CD4-positive, alpha-beta T cell treated with Interleukin-6 for 4 hours (primary cell): ENCODE results near the gene GLRX3.
"Not testable (repeated sequence)": the region's sequence is repeated elsewhere in the genome, so short reads cannot be mapped to it uniquely, and the experiment has no call there.

ENCODE experiments used
- DNase-seq: peaks from one replicate; pipeline ENCODE4 v3.0.0-alpha.2; 2020; ENCODE audit warnings: mixed read lengths

GLRX3 gene

DNA sequence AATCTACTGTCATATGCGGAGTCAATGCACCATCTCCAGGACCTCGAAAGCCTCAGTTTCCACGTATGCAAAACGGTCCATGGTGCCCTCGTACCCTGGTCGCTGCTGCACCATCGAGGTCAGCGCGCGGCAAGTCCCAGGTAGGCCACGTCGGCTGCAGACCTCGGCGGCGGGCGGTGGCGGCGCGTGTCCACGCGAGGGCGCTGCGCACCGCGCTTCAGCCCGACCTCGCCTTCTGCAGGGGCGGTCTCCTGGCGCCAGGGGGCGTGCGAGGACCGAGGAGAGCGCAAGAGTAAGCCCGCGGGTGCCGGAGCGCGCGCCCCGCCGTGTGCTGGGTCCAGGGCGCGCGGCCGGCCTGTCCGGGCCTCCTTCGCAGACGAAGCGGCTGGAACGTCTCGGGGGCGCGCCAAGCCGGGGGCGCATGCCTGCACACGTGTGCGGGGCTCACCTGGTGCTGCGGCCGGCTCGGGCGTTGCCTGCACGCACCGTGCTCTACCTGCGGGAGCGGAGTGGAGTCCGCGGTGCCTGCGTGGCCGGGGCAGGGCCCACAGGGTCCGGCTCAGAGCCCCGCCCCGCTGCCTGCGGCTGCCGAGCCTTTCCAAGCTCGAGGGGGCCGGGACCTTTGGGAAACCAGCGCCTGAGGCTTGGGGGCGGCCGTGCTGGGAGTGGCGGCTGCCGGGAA lies 54.0 kb downstream of the GLRX3 start:
- DNase-seq: peak; percentile 91

DNA sequence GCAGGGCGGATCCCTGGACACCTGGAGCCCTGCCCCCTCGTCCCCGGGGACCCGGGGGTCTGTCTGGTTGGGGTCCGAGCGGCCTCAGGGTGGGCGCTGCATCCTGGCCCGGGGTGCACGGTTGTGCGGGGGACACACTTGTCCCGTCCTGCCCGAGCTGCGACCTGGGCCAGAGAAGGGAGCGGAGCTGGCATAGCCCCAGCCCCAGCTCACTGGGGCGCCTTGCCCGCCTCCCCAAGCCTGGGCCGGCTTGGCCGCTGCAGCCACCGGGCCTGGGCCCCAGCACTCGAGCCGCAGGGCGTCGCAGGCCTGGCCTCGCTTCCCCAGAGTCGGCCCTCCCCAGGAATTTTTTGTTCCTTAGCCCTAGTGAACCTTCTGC lies 54.5 kb downstream of the GLRX3 start:
- no peak for DNase-seq

DNA sequence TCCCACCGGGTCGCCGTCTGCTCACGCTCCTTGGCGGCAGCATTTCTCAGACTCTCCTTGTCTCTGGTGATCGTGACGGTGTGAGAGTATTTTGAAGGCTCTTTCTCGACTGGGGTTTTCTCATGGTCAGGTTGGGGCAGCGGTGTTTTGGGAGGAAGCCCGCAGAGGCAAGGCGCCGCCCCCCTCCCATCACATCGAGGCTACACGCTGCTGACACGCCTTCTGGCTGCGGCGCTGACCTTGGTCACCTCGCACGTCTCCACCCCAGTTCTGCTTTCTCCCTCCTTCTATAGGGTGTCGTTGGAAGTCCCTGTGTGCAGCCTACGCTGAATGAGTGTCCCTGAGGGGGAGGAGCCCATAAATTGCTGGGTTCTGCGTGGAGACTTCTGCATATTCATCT lies 55.2 kb downstream of the GLRX3 start:
- no peak for DNase-seq

GRCh38 chr10:130192276-130192848 lies 56.2 kb downstream of the GLRX3 start:
- no peak for DNase-seq

DNA sequence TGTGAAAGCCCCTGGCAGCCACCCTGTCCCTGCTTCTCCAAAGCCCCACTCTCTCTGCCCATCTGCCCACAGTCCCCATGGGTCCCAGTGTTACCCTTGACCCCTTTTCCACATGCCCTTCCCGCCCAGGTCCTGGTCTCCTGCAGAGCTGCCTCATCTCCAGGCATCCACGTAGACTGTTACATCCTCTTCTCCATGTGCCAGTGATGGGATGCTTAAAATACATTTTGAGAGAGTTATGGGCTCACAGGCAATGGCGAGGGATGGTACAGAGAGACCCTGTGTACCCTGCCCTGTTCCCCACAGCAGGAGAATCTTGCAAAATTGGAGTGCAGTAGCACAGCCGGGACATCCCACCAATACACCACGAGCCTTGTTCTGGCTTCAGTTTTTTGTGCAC lies 56.8 kb downstream of the GLRX3 start:
- no peak for DNase-seq

GRCh38 chr10:130193493-130194193 lies 57.5 kb downstream of the GLRX3 start:
- DNase-seq: no peak

- DNase-seq: no peak
Measured at GRCh38 chr10:130194194-130194990, 58.2 kb downstream of the GLRX3 start.

- no peak for DNase-seq
Measured at GRCh38 chr10:130194991-130195645, 58.9 kb downstream of the GLRX3 start.

DNA sequence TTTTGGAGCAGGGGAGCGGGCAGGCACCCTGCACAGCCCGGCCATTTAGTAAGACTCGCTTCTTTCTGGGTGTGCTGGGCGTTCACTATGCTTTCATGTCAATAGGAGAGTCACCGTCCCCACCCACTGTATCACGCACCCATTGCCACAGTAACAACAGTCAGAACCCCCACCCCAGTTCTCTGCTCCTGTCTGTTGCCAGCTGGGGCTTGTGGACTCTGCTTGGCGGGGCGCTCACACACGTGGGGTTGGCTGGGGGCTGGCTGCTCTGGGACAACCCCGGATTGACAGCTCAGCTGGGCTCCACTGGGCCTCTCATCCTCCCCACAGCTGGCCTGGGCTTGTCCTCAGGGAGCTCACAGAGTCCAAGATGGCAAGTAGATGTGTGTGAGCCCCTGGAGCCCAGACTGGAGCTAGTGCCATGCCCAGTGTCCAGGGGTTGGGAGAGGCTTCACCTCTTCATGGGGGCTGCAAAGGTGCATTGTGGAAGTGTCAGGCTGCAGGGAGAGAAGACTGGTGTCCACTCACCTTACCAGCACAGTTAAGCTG lies 59.6 kb downstream of the GLRX3 start:
- DNase-seq: no peak

DNA sequence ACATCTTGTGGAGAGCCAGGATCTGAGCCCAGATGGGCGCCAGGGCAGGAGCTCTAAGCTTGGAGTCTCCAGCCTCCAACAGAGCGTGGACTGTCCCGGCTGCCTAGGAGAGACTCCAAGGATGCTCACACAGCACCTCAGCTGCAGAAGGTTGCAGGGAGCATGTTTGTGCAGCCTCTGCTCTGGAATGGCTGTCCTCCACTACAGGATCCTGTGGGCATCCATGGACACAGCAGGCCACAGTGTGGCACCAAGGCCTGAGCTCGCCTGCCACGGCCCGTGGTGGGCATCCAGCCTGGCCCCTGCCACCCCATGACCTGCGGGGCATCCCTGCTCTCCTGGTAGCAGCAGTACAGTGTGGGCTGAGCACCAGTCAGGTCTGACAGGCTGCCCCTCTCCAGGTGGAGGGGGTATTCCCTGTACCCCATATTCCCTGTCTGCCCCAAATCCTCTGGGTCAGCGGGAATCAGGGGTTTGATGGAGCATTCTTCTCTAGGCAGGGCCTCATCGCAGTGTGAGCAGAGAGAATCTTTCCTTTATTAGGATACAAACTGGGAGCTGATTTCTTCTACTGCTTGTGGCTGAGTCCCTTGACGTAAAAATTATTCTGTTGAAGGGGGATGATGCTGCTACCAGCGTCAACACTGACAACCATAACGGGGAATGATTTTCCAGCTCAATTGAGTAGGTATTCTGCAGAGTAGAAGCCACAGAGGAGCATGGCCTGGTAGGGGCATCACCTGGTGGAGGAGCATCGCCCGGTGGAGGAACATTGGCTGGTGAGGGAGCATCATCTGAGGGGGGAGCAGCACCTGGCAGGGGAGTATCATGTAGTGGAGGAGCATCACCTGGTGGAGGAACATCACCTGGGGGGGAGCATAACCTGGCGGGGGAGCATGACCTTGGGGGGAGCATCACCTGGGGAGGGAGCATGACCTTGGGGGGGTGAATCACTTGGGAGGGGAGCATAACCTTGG lies 60.6 kb downstream of the GLRX3 start:
- DNase-seq: no peak

GRCh38 chr10:130198651-130199050 lies 62.5 kb downstream of the GLRX3 start:
- no peak for DNase-seq

GRCh38 chr10:130200179-130201042 lies 64.2 kb downstream of the GLRX3 start:
- DNase-seq: no peak

GRCh38 chr10:130201043-130201380 lies 64.8 kb downstream of the GLRX3 start:
- DNase-seq: no peak

DNA sequence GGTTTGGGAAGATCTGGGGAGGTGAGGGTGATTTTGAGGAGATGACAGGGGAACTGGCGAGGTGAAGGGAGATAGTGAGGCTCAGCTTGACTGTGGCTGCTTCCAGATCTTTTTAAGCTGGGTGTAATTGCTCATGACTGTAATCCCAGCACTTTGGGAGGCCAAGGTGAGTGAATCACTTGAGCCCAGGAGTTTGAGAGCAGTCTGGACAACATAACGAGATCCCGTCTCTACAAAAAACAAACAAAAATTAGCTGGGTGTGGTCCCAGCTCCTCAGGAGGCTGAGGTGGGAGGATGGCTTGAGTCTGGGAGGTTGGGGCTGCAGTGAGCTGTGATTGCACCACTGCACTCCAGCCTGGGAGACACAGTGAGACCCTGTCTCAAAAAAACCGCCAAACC lies 66.0 kb downstream of the GLRX3 start:
- not testable (repeated sequence) for DNase-seq

- DNase-seq: no peak
Measured at GRCh38 chr10:130202984-130203621, 66.9 kb downstream of the GLRX3 start.

- no peak for DNase-seq
Measured at GRCh38 chr10:130203626-130204025, 67.4 kb downstream of the GLRX3 start.

- DNase-seq: no peak
Measured at GRCh38 chr10:130206216-130206737, 70.1 kb downstream of the GLRX3 start.

DNA sequence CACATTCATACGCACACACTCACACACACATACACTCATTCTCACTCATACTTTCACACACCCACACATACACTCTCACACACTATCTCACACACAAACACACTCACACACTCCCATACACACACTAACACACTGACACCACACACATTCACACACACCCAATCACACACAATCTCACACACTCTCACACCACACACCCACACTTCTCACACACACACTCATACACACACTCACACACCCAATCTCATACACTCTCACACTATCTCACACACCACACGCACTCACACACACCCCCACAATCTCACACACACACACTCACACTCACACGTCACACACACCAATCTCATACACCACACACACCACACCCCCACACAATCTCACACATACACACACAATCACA lies 71.0 kb downstream of the GLRX3 start:
- no peak for DNase-seq

DNA sequence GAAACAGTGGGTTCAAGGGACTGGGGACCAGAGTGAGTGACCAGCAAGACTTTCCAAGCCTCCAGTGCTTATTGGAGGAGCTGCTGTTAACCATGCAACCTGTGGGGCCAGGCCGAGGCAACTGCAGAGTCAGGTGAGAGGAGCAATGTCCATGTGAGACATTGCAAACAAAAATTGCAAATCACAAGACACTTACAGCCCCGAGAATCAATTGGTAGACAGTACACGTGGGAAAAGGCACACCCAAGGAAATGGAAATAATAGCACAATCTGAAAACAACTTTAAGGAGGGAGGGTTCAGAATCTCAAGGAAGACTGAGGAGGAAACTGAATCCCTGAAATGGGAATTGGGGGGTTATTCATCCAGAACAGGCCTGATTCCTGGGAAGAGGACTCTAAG lies 72.6 kb downstream of the GLRX3 start:
- DNase-seq: no peak

DNA sequence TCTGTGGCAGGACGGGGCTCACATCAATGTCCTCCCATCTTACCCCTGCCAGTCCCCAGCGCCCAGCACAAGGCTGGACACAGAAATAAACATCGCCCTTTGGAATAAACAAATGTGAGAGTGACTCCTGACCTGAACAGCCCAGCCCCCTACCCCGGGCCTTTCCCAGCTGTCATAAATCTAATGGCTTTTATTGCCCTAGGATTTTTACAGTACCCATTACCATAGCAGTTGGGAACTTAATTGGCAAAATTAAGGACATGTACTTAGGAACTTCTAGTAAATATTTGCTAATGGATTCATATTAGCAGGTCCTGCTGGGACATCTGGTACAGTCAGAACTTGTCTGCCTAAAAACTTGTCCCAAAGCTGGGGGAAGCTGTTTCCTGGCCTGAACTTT lies 76.6 kb downstream of the GLRX3 start:
- DNase-seq: no peak
